ENCODE measurements around the gene MAPKAPK5. TPM values are rescaled to one million over a fixed set of nuclear protein-coding genes. Genes with fewer than 3 reads are reported as not detected.

MAPKAPK5 gene
- total and polyA plus RNA-seq, 2 of the 13 experiments (the other 11 are each of a cell fraction or from before 2014, with no cell fraction given): 43.2 to 58.2 TPM

DNA sequence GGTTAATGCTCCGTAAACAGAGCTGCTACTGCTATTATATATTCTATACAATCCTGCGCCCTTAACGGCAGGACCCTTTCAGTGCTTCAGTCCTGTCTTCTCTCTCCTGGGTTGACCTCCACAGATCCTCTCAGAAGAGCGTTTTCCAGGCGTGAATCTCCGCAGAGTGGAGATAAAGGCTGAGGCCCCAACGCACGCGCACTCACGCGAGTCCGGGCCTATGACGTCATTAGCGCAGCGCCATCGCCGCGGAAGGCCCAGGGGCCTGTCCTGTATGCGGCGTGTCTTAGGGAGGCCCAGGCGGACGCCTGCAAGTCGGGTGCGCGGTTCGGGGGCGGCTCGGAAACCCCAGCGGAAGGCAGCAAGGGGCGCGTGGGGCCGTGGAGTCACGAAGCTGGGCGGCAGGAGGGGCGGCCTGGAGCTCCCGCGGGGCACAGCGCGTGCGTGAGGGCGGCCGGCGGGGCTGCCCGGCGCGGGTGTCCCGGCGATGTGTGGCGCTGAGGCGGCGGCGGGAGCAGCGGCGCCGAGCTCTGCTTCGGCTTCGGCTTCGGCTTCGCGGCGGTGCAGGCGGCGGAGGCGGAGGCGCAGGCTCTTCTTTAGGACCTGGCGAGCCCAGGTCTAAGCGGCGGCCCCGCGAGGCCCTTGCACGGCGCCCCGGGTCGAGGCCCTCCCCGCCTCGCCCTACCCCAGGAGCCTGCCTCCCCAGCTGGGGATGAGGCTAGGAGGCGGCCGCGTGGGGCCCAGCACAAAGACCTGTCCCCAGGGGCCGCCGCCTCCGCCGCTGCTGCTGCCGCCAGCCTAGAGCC is at the start of gene MAPKAPK5 (continued):
- TF ChIP-seq ZNF101 (CRISPR knock-in tag; IDR thresholded peaks at IDR 0.05; ENCODE audit: borderline replicate concordance, low read depth): peak; percentile 91; the same call in 1 of the 2 replicates
- TF ChIP-seq SP2 (CRISPR knock-in tag; IDR thresholded peaks at IDR 0.05): 0 out of 2 replicates have a peak, but pooled peaks have one; percentile 35
- TF ChIP-seq POGZ (CRISPR knock-in tag; IDR thresholded peaks at IDR 0.05): peak; percentile 83
- TF ChIP-seq, protein P1, sequence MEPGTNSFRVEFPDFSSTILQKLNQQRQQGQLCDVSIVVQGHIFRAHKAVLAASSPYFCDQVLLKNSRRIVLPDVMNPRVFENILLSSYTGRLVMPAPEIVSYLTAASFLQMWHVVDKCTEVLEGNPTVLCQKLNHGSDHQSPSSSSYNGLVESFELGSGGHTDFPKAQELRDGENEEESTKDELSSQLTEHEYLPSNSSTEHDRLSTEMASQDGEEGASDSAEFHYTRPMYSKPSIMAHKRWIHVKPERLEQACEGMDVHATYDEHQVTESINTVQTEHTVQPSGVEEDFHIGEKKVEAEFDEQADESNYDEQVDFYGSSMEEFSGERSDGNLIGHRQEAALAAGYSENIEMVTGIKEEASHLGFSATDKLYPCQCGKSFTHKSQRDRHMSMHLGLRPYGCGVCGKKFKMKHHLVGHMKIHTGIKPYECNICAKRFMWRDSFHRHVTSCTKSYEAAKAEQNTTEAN (CRISPR knock-in tag; conservative IDR thresholded peaks at IDR 0.05): peak; percentile 57; the same call in 1 of the 2 replicates
- TF ChIP-seq ZFX (CRISPR knock-in tag; IDR thresholded peaks at IDR 0.05; ENCODE audit: low read depth): peak; percentile 97
- TF ChIP-seq ZNF543 (CRISPR knock-in tag; IDR thresholded peaks at IDR 0.05): 0 out of 2 replicates have a peak, but pooled peaks have one; percentile 53
- no peak for TF ChIP-seq ZNF382 (CRISPR knock-in tag; IDR thresholded peaks at IDR 0.05; ENCODE audit: borderline replicate concordance)
- TF ChIP-seq SCMH1 (CRISPR knock-in tag; IDR thresholded peaks at IDR 0.05; ENCODE audit: borderline replicate concordance): no peak
- TF ChIP-seq ZNF138 (CRISPR knock-in tag; IDR thresholded peaks at IDR 0.05; ENCODE audit: low read depth): peak; percentile 90; the same call in 1 of the 2 replicates
- TF ChIP-seq, protein P2, sequence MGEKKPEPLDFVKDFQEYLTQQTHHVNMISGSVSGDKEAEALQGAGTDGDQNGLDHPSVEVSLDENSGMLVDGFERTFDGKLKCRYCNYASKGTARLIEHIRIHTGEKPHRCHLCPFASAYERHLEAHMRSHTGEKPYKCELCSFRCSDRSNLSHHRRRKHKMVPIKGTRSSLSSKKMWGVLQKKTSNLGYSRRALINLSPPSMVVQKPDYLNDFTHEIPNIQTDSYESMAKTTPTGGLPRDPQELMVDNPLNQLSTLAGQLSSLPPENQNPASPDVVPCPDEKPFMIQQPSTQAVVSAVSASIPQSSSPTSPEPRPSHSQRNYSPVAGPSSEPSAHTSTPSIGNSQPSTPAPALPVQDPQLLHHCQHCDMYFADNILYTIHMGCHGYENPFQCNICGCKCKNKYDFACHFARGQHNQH (CRISPR knock-in tag; IDR thresholded peaks at IDR 0.05): peak; percentile 79; the same call in 1 of the 2 replicates
- TF ChIP-seq, protein P3, sequence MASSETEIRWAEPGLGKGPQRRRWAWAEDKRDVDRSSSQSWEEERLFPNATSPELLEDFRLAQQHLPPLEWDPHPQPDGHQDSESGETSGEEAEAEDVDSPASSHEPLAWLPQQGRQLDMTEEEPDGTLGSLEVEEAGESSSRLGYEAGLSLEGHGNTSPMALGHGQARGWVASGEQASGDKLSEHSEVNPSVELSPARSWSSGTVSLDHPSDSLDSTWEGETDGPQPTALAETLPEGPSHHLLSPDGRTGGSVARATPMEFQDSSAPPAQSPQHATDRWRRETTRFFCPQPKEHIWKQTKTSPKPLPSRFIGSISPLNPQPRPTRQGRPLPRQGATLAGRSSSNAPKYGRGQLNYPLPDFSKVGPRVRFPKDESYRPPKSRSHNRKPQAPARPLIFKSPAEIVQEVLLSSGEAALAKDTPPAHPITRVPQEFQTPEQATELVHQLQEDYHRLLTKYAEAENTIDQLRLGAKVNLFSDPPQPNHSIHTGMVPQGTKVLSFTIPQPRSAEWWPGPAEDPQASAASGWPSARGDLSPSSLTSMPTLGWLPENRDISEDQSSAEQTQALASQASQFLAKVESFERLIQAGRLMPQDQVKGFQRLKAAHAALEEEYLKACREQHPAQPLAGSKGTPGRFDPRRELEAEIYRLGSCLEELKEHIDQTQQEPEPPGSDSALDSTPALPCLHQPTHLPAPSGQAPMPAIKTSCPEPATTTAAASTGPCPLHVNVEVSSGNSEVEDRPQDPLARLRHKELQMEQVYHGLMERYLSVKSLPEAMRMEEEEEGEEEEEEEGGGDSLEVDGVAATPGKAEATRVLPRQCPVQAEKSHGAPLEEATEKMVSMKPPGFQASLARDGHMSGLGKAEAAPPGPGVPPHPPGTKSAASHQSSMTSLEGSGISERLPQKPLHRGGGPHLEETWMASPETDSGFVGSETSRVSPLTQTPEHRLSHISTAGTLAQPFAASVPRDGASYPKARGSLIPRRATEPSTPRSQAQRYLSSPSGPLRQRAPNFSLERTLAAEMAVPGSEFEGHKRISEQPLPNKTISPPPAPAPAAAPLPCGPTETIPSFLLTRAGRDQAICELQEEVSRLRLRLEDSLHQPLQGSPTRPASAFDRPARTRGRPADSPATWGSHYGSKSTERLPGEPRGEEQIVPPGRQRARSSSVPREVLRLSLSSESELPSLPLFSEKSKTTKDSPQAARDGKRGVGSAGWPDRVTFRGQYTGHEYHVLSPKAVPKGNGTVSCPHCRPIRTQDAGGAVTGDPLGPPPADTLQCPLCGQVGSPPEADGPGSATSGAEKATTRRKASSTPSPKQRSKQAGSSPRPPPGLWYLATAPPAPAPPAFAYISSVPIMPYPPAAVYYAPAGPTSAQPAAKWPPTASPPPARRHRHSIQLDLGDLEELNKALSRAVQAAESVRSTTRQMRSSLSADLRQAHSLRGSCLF (CRISPR knock-in tag; IDR thresholded peaks at IDR 0.05; ENCODE audit: borderline replicate concordance): no peak
- TF ChIP-seq SKI (IDR thresholded peaks at IDR 0.05; ENCODE audit: partially characterized antibody): peak; percentile 46
- no peak for TF ChIP-seq IKZF1 (IDR thresholded peaks at IDR 0.05)
- no peak for TF ChIP-seq HNRNPH1 (optimal IDR thresholded peaks at IDR 0.05; ENCODE audit: low read depth, low read length)
- TF ChIP-seq SMAD9 (CRISPR knock-in tag; IDR thresholded peaks at IDR 0.05): no peak
- TF ChIP-seq ONECUT2 (CRISPR knock-in tag; IDR thresholded peaks at IDR 0.05): no peak
- TF ChIP-seq GPN1 (CRISPR knock-in tag; IDR thresholded peaks at IDR 0.05; ENCODE audit: borderline replicate concordance): no peak
- TF ChIP-seq, protein P4, sequence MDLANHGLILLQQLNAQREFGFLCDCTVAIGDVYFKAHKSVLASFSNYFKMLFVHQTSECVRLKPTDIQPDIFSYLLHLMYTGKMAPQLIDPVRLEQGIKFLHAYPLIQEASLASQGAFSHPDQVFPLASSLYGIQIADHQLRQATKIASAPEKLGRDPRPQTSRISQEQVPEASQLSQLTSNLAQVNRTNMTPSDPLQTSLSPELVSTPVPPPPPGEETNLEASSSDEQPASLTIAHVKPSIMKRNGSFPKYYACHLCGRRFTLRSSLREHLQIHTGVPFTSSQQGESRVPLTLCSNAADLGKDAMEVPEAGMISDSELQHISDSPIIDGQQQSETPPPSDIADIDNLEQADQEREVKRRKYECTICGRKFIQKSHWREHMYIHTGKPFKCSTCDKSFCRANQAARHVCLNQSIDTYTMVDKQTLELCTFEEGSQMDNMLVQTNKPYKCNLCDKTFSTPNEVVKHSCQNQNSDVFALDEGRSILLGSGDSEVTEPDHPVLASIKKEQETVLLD (CRISPR knock-in tag; IDR thresholded peaks at IDR 0.05; ENCODE audit: low read depth): 0 out of 2 replicates have a peak, but pooled peaks have one; percentile 24
- TF ChIP-seq ZNF839 (CRISPR knock-in tag; IDR thresholded peaks at IDR 0.05; ENCODE audit: borderline replicate concordance): no peak; the same call in 1 of the 2 replicates
- no peak for TF ChIP-seq ZNF530 (CRISPR knock-in tag; IDR thresholded peaks at IDR 0.05; ENCODE audit: low read depth)
- TF ChIP-seq RNF2 (conservative IDR thresholded peaks at IDR 0.05; ENCODE audit: low read depth): peak; percentile 70

Data from HepG2 (cell line).